Transverse colon (tissue), 4 donors: ENCODE results near the gene PRKCZ. TPM values are rescaled to one million over a fixed set of nuclear protein-coding genes. Genes with fewer than 3 reads are reported as not detected.

Source experiments
- DNase-seq: peaks from one replicate; pipeline ENCODE4 v3.0.0-alpha.2; 2019
- H3K27ac ChIP-seq, 4 donors: fragments of 200-600 bp; sonication (generic); 2 replicates each; pipeline ENCODE4 v1.5.1; 2016 to 2018; ENCODE audit warnings: inconsistent platforms in 4 of 4
- H3K27me3 ChIP-seq: fragments of 200-600 bp; sonication (generic); 2 replicates; pipeline ENCODE4 v1.5.1; 2017; ENCODE audit warnings: inconsistent platforms
- H3K36me3 ChIP-seq, 4 donors: fragments of 200-600 bp; sonication (generic); 2 replicates each; pipeline ENCODE4 v1.5.1; 2017 to 2019; ENCODE audit warnings: inconsistent platforms in 4 of 4
- H3K4me1 ChIP-seq, 4 donors: fragments of 200-600 bp; sonication (generic); 2 replicates each; pipeline ENCODE4 v1.5.1; 2017 to 2020; ENCODE audit warnings: inconsistent platforms in 4 of 4
- H3K4me3 ChIP-seq, 4 donors: fragments of 200-600 bp; sonication (generic); 1 replicate in 1 of 4; 2 replicates in 3 of 4; pipeline versions ENCODE4 v1.5.1 to v1.6.1; 2017 to 2019; ENCODE audit warnings: inconsistent platforms in 4 of 4
- H3K9me3 ChIP-seq, 2 donors: fragments of 200-600 bp; sonication (generic); 2 replicates each; pipeline ENCODE4 v1.5.1; 2017 to 2019; ENCODE audit warnings: inconsistent platforms in 2 of 2
- EP300 ChIP-seq: sonication (generic); formaldehyde crosslinking; IDR thresholded peaks from one replicate; pipeline ENCODE4 v1.6.1; 2017; ENCODE audit warnings: antibody characterized with exemption, low read depth
- POLR2A ChIP-seq: fragments of 450-650 bp; IDR thresholded peaks from one replicate; pipeline ENCODE4 v1.6.1; 2016; ENCODE audit warnings: antibody characterized with exemption, mild to moderate bottlenecking, moderate library complexity
- POLR2AphosphoS5 ChIP-seq, 3 donors: sonication (generic); formaldehyde crosslinking; IDR thresholded peaks; one replicate each; pipeline ENCODE4 v1.6.1; 2016; ENCODE audit warnings: antibody characterized with exemption in 3 of 3
- WGBS, 2 donors: methylation state at CpG; one replicate each; pipeline ENCODE4 v1.1.5; 2018; ENCODE audit warnings: low coverage in 1 of 2; 5-methylcytosine and 5-hydroxymethylcytosine counted together
- in situ Hi-C, 4 donors: fragments of 200-750 bp; cut with MboI; loops; one replicate each; pipeline versions ENCODE4 v1.15.0 to v1.15.1; 2017; ENCODE audit warnings: low sequenced_read_pairs in 3 of 4, low pct_ligation_motif_present in 1 of 4, low pct_unique_long_range_greater_than_20kb in 1 of 4
- intact Hi-C: fragments of 100-400 bp; cut with DNase I; formaldehyde crosslinking; loops from one replicate; pipeline ENCODE4 v1.15.1; 2023; ENCODE audit warnings: low total_unique reads
- total RNA-seq, 4 donors: library from RNA; depleted of rRNA; stranded (reverse); fragments of >200 nt; gene quantifications; one replicate each; pipeline ENCODE4 v1.1.0, GENCODE V29; 2016
- TF ChIP-seq, protein P1 (sequence below), 5 experiments: fragments of 200-600 bp in 3 of 5; fragments of 450-650 bp in 2 of 5; sonication (generic) in 3 of 5; IDR thresholded peaks; 1 replicate in 2 of 5; 2 replicates in 3 of 5; pipeline ENCODE4 v1.5.1; 2016 to 2017; ENCODE audit warnings: antibody characterized with exemption in 5 of 5, inconsistent platforms in 3 of 5, mild to moderate bottlenecking in 2 of 5, moderate library complexity in 1 of 5

PRKCZ gene
- total RNA-seq, 4 donors from 2014 or later: 48.6 to 96.7 (median 54.4) TPM

DNA sequence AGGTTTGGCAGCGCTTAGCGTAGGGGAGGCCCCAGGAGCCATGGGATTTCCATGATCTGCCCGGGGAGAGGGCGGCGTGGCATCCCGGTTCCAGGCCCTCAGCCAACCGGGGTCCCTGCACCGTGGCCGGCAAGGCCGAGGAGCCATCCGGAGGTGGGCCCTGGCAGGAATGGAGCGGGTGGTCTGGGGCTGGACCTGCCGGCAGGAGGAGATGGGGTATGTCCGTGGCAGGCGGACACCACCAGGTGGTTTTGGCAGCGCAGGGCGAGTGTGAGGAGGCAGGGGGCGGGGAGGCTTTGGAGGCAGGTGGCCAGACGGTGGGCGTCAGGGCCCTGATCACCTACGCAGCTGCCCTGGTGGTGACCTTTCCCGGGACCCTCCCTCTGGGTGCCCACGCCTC lies 10.3 kb downstream of the PRKCZ start:
- DNase-seq: no peak
- intact Hi-C loops (no loop called here), in situ Hi-C loops (no loop called here)
- WGBS, 2 donors: 93% methylated on average over 23 of the region's 23 CpGs; no CpG with 5 or more reads in 1 of the 2 donors
- Histone ChIP-seq H3K4me3 (no peak overlapping the region), H3K27me3 (no peaks in the 10 kb centered on the region), H3K36me3 (no peaks in the 10 kb centered on the region), H3K27ac (no peak overlapping the region), H3K4me1 (no peaks in the 10 kb centered on the region), H3K9me3 (no peaks in the 10 kb centered on the region)
- no peak for TF ChIP-seq POLR2AphosphoS5 (IDR thresholded peaks at IDR 0.05)
- no peak for TF ChIP-seq POLR2A
- no peak for TF ChIP-seq EP300

DNA sequence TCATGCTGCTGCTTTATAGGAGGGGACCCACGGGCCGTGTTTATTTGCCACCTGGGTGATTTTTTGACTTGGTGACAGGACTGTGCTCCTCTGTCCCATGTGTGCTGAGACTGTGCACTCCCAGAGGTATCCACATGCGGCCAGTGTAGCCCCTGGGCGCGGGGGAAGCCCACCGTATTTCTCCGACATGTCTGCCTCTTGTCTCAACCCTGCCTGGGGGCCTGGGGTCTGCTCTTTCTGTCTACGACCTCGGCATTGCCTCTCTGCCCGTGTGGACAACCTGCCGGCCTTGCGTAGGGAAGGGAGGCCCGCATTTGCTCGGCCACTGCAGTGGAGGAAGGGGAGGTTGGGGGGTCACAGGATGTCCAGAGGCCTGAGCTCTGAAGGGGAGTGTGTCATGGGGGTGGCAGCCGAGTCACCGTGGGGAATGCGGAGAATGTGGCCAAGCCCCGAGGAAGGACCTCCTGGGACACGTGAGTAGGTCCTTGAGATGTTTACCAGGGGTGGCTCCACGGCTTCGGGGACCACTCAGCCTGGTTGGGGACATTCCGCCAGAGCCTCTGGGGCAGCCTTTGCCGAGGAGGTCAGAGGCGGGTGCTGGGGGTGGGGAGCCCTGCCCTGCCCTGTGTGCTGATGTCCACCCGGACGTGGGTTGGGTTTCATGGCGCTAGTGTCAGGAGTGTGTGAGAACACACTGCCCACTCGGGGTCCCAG lies 11.0 kb downstream of the PRKCZ start:
- Histone ChIP-seq H3K4me1 (no peaks in the 10 kb centered on the region), H3K4me3 (no peak overlapping the region), H3K9me3 (no peaks in the 10 kb centered on the region), H3K36me3 (no peaks in the 10 kb centered on the region), H3K27ac (no peak overlapping the region), H3K27me3 (no peaks in the 10 kb centered on the region)
- in situ Hi-C loops: no loop called here
- intact Hi-C loops: no loop called here
- TF ChIP-seq POLR2AphosphoS5 (IDR thresholded peaks at IDR 0.05) (no peak), EP300 (no peak), POLR2A (no peak)
- TF ChIP-seq, protein P1, sequence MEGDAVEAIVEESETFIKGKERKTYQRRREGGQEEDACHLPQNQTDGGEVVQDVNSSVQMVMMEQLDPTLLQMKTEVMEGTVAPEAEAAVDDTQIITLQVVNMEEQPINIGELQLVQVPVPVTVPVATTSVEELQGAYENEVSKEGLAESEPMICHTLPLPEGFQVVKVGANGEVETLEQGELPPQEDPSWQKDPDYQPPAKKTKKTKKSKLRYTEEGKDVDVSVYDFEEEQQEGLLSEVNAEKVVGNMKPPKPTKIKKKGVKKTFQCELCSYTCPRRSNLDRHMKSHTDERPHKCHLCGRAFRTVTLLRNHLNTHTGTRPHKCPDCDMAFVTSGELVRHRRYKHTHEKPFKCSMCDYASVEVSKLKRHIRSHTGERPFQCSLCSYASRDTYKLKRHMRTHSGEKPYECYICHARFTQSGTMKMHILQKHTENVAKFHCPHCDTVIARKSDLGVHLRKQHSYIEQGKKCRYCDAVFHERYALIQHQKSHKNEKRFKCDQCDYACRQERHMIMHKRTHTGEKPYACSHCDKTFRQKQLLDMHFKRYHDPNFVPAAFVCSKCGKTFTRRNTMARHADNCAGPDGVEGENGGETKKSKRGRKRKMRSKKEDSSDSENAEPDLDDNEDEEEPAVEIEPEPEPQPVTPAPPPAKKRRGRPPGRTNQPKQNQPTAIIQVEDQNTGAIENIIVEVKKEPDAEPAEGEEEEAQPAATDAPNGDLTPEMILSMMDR (IDR thresholded peaks at IDR 0.05): no peak
- WGBS, 2 donors: 92% methylated on average over 24 of the region's 28 CpGs; no CpG with 5 or more reads in 1 of the 2 donors
- DNase-seq: no peak

DNA sequence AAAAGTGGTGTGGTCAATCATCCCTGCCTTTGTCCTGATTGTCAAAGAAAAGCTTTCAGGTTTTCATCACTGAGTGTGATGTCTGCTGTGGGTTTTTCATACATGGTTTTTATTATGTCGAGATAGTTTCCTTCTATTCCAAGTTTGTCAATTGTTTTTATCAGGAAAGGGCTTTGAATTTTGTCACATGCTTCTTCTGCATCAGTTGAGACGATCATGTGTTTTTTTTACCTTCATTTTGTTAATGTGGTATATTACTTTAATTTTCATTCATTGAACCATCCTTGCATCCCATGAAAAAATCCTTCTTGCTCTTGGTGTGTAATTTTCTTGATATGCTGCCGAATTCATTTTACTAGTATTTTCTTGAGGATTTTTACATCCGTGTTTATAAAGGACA lies 15.5 kb downstream of the PRKCZ start:
- 93 to 98% methylated on average over 4 of the region's 4 CpGs for WGBS, 2 donors
- H3K4me3 ChIP-seq: no peak overlapping the region
- no peak overlapping the region for H3K27ac ChIP-seq
- intact Hi-C loops (no loop called here), in situ Hi-C loops (no loop called here)
- H3K4me1 ChIP-seq: no peaks in the 10 kb centered on the region
- H3K9me3 ChIP-seq: no peaks in the 10 kb centered on the region
- TF ChIP-seq POLR2A: no peak
- TF ChIP-seq POLR2AphosphoS5 (IDR thresholded peaks at IDR 0.05): no peak
- TF ChIP-seq, protein P1 (IDR thresholded peaks at IDR 0.05): no peak
- no peak for TF ChIP-seq EP300
- no peaks in the 10 kb centered on the region for H3K36me3 ChIP-seq
- H3K27me3 ChIP-seq: no peaks in the 10 kb centered on the region
- no peak for DNase-seq

DNA sequence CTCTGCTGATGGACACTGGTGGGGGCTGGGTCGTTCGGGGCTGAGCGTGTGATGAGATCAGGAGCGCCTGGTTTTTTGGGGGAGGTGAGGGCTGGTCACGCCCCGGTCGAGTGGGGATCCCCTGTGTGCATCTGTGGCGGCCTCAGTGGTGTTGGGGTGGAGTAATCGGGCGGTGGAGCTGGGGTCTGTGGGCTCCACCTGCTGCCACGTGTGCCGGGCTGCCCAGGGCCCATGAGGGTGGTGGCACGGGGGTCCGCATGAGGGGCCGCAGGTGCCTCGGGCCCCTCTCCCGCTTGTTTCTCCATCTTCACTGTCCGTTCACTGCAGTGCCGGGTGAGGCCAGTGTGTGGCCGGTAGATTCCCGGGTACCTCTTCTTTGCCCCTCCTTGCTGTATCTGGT lies 17.2 kb downstream of the PRKCZ start:
- Histone ChIP-seq H3K4me3 (no peak overlapping the region), H3K4me1 (peaks cover 8 to 14% (median 14%) of the 10 kb centered on the region in 4 donors), H3K27me3 (no peaks in the 10 kb centered on the region), H3K9me3 (no peaks in the 10 kb centered on the region), H3K27ac (no peak overlapping the region), H3K36me3 (no peaks in the 10 kb centered on the region)
- intact Hi-C loops: no loop called here
- in situ Hi-C loops: no loop called here
- no peak for DNase-seq
- 85 to 94% methylated on average over 3 to 21 of the region's 21 CpGs for WGBS, 2 donors
- TF ChIP-seq, protein P1 (IDR thresholded peaks at IDR 0.05): no peak
- TF ChIP-seq POLR2AphosphoS5 (IDR thresholded peaks at IDR 0.05) (no peak), POLR2A (no peak), EP300 (no peak)

DNA sequence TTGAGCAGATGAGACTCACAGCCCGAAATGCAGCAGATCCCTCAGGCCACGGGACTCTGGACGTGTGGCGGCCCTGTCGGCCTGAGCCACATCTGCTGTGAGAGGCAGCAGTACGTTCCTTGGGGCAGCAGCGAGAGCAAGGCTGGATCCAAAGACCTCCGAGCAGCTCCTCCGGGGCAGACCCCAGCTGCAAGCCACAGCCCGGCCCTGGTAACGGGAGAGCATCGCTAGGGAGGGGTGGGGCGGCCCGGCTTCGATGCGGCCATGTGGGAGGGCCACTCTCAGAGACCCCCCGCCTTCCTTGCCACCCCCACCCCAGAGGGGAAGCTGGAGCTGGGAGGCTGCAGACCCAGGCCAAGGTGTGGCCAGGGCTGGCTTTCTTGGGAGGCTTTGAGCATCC lies 17.8 kb downstream of the PRKCZ start:
- 92% methylated on average over 11 of the region's 17 CpGs; no CpG with 5 or more reads in 1 of the 2 donors for WGBS, 2 donors
- DNase-seq: no peak
- H3K9me3 ChIP-seq: no peaks in the 10 kb centered on the region
- H3K27ac ChIP-seq: no peak overlapping the region
- TF ChIP-seq EP300 (no peak), POLR2A (no peak), POLR2AphosphoS5 (IDR thresholded peaks at IDR 0.05) (no peak)
- TF ChIP-seq, protein P1 (IDR thresholded peaks at IDR 0.05): no peak
- intact Hi-C loops: no loop called here
- H3K27me3 ChIP-seq: no peaks in the 10 kb centered on the region
- H3K36me3 ChIP-seq: no peaks in the 10 kb centered on the region
- in situ Hi-C loops: no loop called here
- H3K4me3 ChIP-seq: no peak overlapping the region
- peaks cover 11 to 20% (median 17%) of the 10 kb centered on the region in 4 donors for H3K4me1 ChIP-seq
